HepG2 (cell line): ENCODE data around the gene PML. TPM values are rescaled to one million over a fixed set of nuclear protein-coding genes. Genes with fewer than 3 reads are reported as not detected.

Source experiments
- ATAC-seq: fragments of 200-7000 bp; cut with Tn5 transposase; 3 replicates; pipeline ENCODE4 v1.9.1; 2020; ENCODE audit warnings: mild to moderate bottlenecking, moderate library complexity
- BruUV-seq: library from RNA; stranded (reverse); fragments of 400-500 nt; replicated peaks from 2 replicates; lab custom pipeline; 2021; lab: Mats Ljungman, UMichigan
- CTCF ChIA-PET: fragments of 300-600 bp; formaldehyde crosslinking; extraction: SDS; loops from one replicate; lab custom pipeline; 2021; ENCODE audit warnings: low total read pairs, inconsistent platforms, low intra/inter-chr PET ratio; lab: Yijun Ruan, JAX
- POLR2A ChIA-PET: fragments of 350-600 bp; sonication (Branson Sonifier 250); formaldehyde crosslinking; loops from one replicate; lab custom pipeline; 2020; ENCODE audit warnings: antibody characterized with exemption, inconsistent platforms; lab: Yijun Ruan, JAX
- DNase-seq: peaks from one replicate; pipeline ENCODE4 v3.0.0-alpha.2; 2015; ENCODE audit warnings: low spot score
- FAIRE-seq: peaks from 3 replicates; lab custom pipeline; 2011; peaks lifted over from hg19 to GRCh38; lab: Jason Lieb, UNC
- H2AFZ ChIP-seq: one replicate; pipeline ENCODE4 v1.6.1; 2011; ENCODE audit warnings: low read length, inconsistent platforms
- H3K27ac ChIP-seq: fragments of 300-600 bp; 3 replicates; pipeline ENCODE4 v1.8.0; 2011; ENCODE audit warnings: mixed run types, mild to moderate bottlenecking, mixed read lengths, low read length, inconsistent platforms; ENCODE audit not compliant: insufficient read depth; ENCODE audit errors: extremely low read length
- H3K27me3 ChIP-seq, 2 experiments: fragments of 200-600 bp in 1 of 2; 2 replicates in 1 of 2; 3 replicates in 1 of 2; pipeline versions ENCODE4 v1.6.0 to v1.8.0; 2011; ENCODE audit warnings: low read length in 2 of 2, mild to moderate bottlenecking in 2 of 2, moderate library complexity in 2 of 2, inconsistent platforms in 1 of 2; ENCODE audit not compliant: insufficient read depth in 2 of 2, control insufficient read depth in 1 of 2
- H3K36me3 ChIP-seq, 2 experiments: fragments of 200-600 bp in 1 of 2; replicated peaks in 1 of 2; 2 replicates in 1 of 2; 3 replicates in 1 of 2; pipeline versions ENCODE4 v1.5.1 to v1.8.0; 2011; ENCODE audit warnings: low read length in 2 of 2, inconsistent platforms in 1 of 2; ENCODE audit not compliant: insufficient read depth in 2 of 2, control insufficient read depth in 1 of 2
- H3K4me1 ChIP-seq: 2 replicates; pipeline ENCODE4 v1.5.1; 2012; ENCODE audit warnings: low read length, inconsistent platforms; ENCODE audit not compliant: insufficient read depth
- H3K4me2 ChIP-seq: 2 replicates; pipeline ENCODE4 v1.6.0; 2011; ENCODE audit warnings: low read depth, low read length, inconsistent platforms
- H3K4me3 ChIP-seq, 3 experiments: fragments of 200-600 bp in 1 of 3; sonication (generic), shearing (Covaris generic) in 1 of 3; replicated peaks in 1 of 3; 2 replicates each; pipeline ENCODE4 v1.5.1; 2011 to 2016; ENCODE audit warnings: low read length in 3 of 3, inconsistent platforms in 2 of 3, low read depth in 2 of 3, mild to moderate bottlenecking in 2 of 3, control low read depth in 1 of 3, mixed read lengths in 1 of 3; ENCODE audit not compliant: insufficient read depth in 1 of 3
- H3K79me2 ChIP-seq: one replicate; pipeline ENCODE4 v1.6.1; 2011; ENCODE audit warnings: low read length, inconsistent platforms; ENCODE audit not compliant: insufficient read depth
- H3K9ac ChIP-seq: 2 replicates; pipeline ENCODE4 v1.6.0; 2011; ENCODE audit warnings: mild to moderate bottlenecking, low read depth, low read length, inconsistent platforms; ENCODE audit not compliant: insufficient read depth
- H3K9me3 ChIP-seq: 2 replicates; pipeline ENCODE4 v1.5.1; 2012; ENCODE audit warnings: mild to moderate bottlenecking, low read length
- H4K20me1 ChIP-seq: 2 replicates; pipeline ENCODE4 v1.6.0; 2011; ENCODE audit warnings: inconsistent platforms, mild to moderate bottlenecking, low read length, moderate library complexity; ENCODE audit not compliant: insufficient read depth
- FOXC1 ChIP-seq: sonication (generic); formaldehyde crosslinking; IDR thresholded peaks from 2 replicates; pipeline ENCODE4 v1.8.0; 2022; ENCODE audit warnings: mild to moderate bottlenecking, missing genetic modification reagents, borderline replicate concordance
- FOXK2 ChIP-seq: fragments of 450-650 bp; IDR thresholded peaks from 2 replicates; pipeline ENCODE4 v1.6.1; 2016
- PRPF4 ChIP-seq: fragments of 200-400 bp; formaldehyde crosslinking; IDR thresholded peaks from 2 replicates; pipeline ENCODE4 v1.6.1; 2016; ENCODE audit warnings: low read length, low read depth; ENCODE audit not compliant: poor library complexity, severe bottlenecking
- ZBTB42 ChIP-seq: sonication (generic); formaldehyde crosslinking; IDR thresholded peaks from 2 replicates; pipeline ENCODE4 v1.5.0; 2020; ENCODE audit warnings: mild to moderate bottlenecking, missing genetic modification reagents
- ZFP90 ChIP-seq: sonication (generic); formaldehyde crosslinking; IDR thresholded peaks from 2 replicates; pipeline ENCODE4 v1.8.0; 2022; ENCODE audit warnings: missing genetic modification reagents, mild to moderate bottlenecking, inconsistent platforms, borderline replicate concordance
- WGBS: methylation state at CpG from one replicate; pipeline ENCODE4 v1.1.6; 2017; ENCODE audit warnings: low lambda C conversion rate; 5-methylcytosine and 5-hydroxymethylcytosine counted together
- in situ Hi-C: cut with HindIII; loops from 2 replicates; pipeline ENCODE4 v1.10.0; 2017; ENCODE audit warnings: low pct_unique_long_range_greater_than_20kb; ENCODE audit not compliant: extremely low pct_ligation_motif_present
- intact Hi-C: fragments of 100-400 bp; cut with micrococcal nuclease; formaldehyde crosslinking; loops from one replicate; pipeline ENCODE4 v1.10.0; 2022; ENCODE audit not compliant: unreplicated experiment
- polyA plus RNA-seq, 8 experiments: library from polyadenylated mRNA; depleted of rRNA in 3 of 8; stranded (reverse) in 7 of 8; unstranded in 1 of 8; fragments of >200 nt; fragmentation: Illumina TruSeq in 4 of 8; extraction: Trizol in 4 of 8; gene quantifications; 2 replicates each; pipeline versions ENCODE4 v1.2.1 to v1.2.3, GENCODE V29; 2011 to 2016; ENCODE audit warnings: low read depth in 4 of 8, missing spikeins in 1 of 8, mixed read lengths in 1 of 8; ENCODE audit not compliant: insufficient read depth in 1 of 8
- total RNA-seq, 5 experiments: library from RNA; depleted of rRNA; stranded (reverse); fragments of >200 nt; fragmentation: Illumina TruSeq; extraction: Trizol; gene quantifications; 2 replicates each; pipeline ENCODE4 v1.2.3, GENCODE V29; 2016; ENCODE audit warnings: low read depth in 1 of 5
- TF ChIP-seq, protein P1 (sequence below): sonication (generic); formaldehyde crosslinking; IDR thresholded peaks from 2 replicates; pipeline ENCODE4 v1.8.0; 2023; ENCODE audit warnings: mild to moderate bottlenecking, missing genetic modification reagents
- TF ChIP-seq, protein P2 (sequence below): sonication (generic); formaldehyde crosslinking; IDR thresholded peaks from 2 replicates; pipeline ENCODE4 v1.5.1; 2020; ENCODE audit warnings: mild to moderate bottlenecking, missing genetic modification reagents, moderate library complexity
- TF ChIP-seq, protein P3 (sequence below): sonication (generic); formaldehyde crosslinking; IDR thresholded peaks from 2 replicates; pipeline ENCODE4 v1.8.1; 2023; ENCODE audit warnings: mild to moderate bottlenecking, missing genetic modification reagents
- TF ChIP-seq, protein P4 (sequence below): sonication (generic); formaldehyde crosslinking; IDR thresholded peaks from 2 replicates; pipeline ENCODE4 v1.4.0; 2020; ENCODE audit warnings: missing genetic modification reagents

The PML gene
- total and polyA plus RNA-seq, 2 of the 13 experiments (the other 11 are each of a cell fraction or from before 2014, with no cell fraction given), result 2.9 to 3.9 TPM

DNA sequence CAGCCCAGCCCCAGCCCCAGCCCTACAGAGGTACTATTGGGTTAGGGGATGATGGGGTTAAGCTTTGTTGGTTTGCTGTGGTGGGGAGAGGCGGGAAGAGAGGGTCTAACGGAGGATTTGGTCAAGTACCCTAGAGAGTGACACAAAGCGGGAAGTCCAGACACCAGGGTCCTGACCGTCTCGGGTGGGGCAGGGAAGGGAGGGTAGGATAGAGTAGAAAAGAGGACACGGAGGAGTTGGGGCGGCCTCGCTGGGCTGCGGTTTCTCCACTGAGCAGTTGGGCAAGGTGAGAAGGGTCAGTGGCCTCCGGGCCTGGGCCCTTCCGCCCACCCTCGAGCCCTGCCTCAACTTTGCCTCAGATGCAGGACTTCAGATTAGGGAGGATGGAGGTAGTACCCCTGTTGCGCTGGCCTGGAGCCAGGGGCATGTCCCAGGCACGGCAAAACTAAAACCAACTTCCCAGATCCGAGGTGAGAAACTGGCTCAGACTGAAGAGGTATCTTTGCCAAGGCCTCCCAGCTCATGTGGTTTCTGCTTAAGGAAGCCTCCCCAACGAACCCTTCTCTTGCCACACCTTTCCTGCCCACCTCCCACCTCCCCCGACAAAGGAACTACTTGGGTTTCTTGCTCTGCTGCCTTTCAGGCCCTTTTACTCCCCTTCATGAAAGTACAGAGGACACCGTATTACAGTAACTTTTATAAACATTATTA is 551 bp downstream of the PML start (continued):
- TF ChIP-seq, protein P1, sequence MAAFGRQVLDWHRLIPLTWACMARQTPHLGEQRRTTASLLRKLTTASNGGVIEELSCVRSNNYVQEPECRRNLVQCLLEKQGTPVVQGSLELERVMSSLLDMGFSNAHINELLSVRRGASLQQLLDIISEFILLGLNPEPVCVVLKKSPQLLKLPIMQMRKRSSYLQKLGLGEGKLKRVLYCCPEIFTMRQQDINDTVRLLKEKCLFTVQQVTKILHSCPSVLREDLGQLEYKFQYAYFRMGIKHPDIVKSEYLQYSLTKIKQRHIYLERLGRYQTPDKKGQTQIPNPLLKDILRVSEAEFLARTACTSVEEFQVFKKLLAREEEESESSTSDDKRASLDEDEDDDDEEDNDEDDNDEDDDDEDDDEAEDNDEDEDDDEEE (CRISPR knock-in tag), result no peak
- TF ChIP-seq FOXC1 (CRISPR knock-in tag), result peak; percentile 34; the same call in 1 of the 2 replicates
- peak; percentile 21; the same call in 1 of the 2 replicates for TF ChIP-seq ZFP90 (CRISPR knock-in tag)
- TF ChIP-seq, protein P2, sequence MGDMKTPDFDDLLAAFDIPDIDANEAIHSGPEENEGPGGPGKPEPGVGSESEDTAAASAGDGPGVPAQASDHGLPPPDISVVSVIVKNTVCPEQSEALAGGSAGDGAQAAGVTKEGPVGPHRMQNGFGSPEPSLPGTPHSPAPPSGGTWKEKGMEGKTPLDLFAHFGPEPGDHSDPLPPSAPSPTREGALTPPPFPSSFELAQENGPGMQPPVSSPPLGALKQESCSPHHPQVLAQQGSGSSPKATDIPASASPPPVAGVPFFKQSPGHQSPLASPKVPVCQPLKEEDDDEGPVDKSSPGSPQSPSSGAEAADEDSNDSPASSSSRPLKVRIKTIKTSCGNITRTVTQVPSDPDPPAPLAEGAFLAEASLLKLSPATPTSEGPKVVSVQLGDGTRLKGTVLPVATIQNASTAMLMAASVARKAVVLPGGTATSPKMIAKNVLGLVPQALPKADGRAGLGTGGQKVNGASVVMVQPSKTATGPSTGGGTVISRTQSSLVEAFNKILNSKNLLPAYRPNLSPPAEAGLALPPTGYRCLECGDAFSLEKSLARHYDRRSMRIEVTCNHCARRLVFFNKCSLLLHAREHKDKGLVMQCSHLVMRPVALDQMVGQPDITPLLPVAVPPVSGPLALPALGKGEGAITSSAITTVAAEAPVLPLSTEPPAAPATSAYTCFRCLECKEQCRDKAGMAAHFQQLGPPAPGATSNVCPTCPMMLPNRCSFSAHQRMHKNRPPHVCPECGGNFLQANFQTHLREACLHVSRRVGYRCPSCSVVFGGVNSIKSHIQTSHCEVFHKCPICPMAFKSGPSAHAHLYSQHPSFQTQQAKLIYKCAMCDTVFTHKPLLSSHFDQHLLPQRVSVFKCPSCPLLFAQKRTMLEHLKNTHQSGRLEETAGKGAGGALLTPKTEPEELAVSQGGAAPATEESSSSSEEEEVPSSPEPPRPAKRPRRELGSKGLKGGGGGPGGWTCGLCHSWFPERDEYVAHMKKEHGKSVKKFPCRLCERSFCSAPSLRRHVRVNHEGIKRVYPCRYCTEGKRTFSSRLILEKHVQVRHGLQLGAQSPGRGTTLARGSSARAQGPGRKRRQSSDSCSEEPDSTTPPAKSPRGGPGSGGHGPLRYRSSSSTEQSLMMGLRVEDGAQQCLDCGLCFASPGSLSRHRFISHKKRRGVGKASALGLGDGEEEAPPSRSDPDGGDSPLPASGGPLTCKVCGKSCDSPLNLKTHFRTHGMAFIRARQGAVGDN, result peak; percentile 35; the same call in 1 of the 2 replicates
- TF ChIP-seq, all 625 proteins: peak for 10

DNA sequence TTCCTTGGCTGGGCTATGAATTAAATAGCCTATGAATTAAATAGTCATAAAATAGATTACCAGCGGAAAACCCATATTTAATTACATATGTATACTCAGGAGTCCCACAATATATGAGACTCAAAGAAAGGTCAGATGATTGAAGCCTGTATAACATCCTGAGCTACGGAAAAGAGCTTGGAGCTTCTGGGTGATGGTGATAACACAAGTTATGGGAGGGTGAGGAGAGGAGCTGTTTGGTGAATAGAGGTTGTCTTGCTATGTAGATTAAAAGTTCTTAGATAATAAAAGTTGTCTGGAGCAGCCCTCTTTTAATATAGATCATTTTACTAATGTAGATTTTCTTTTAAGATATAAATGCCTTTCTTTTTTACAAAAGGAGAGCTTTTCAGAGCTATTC is 1.8 kb downstream of the PML start:
- no peaks in the 10 kb centered on the region for H4K20me1 ChIP-seq
- ATAC-seq (no peak), FAIRE-seq (no peak), DNase-seq (no peak)
- H2AFZ ChIP-seq, result no peak overlapping the region
- POLR2A ChIA-PET, result no interaction called here
- no peak overlapping the region for H3K9ac ChIP-seq
- intact Hi-C loops (no loop called here), in situ Hi-C loops (no loop called here)
- peaks cover 12% of the 10 kb centered on the region for H3K79me2 ChIP-seq
- no peaks in the 10 kb centered on the region for H3K9me3 ChIP-seq
- H3K4me3 ChIP-seq, result no peak overlapping the region
- no peaks in the 10 kb centered on the region; a peak in 1 of 5 replicates for H3K27me3 ChIP-seq
- peaks cover 1 to 12% of the 10 kb centered on the region in 2 experiments; a peak in 3 of 5 replicates for H3K36me3 ChIP-seq
- peaks cover 38% of the 10 kb centered on the region for H3K4me1 ChIP-seq
- WGBS, result 100% methylated on average over 2 of the region's 2 CpGs
- no TSS peak for BruUV-seq
- H3K4me2 ChIP-seq, result peak overlapping the region; percentile 82
- no peak overlapping the region for H3K27ac ChIP-seq
- CTCF ChIA-PET, result no interaction called here
- no peak for TF ChIP-seq FOXK2
- TF ChIP-seq, protein P3, sequence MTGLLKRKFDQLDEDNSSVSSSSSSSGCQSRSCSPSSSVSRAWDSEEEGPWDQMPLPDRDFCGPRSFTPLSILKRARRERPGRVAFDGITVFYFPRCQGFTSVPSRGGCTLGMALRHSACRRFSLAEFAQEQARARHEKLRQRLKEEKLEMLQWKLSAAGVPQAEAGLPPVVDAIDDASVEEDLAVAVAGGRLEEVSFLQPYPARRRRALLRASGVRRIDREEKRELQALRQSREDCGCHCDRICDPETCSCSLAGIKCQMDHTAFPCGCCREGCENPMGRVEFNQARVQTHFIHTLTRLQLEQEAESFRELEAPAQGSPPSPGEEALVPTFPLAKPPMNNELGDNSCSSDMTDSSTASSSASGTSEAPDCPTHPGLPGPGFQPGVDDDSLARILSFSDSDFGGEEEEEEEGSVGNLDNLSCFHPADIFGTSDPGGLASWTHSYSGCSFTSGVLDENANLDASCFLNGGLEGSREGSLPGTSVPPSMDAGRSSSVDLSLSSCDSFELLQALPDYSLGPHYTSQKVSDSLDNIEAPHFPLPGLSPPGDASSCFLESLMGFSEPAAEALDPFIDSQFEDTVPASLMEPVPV (CRISPR knock-in tag), result no peak
- TF ChIP-seq PRPF4, result no peak
- TF ChIP-seq, protein P4, sequence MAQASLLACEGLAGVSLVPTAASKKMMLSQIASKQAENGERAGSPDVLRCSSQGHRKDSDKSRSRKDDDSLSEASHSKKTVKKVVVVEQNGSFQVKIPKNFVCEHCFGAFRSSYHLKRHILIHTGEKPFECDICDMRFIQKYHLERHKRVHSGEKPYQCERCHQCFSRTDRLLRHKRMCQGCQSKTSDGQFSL (CRISPR knock-in tag), result no peak
- TF ChIP-seq, protein P2, result no peak
- TF ChIP-seq ZBTB42, result no peak
